ENCODE data around the gene VSIG10. TPM values are rescaled to one million over a fixed set of nuclear protein-coding genes. Genes with fewer than 3 reads are reported as not detected.

The VSIG10 gene
- total RNA-seq, 1 experiment from 2014 or later, result 97.4 TPM

DNA sequence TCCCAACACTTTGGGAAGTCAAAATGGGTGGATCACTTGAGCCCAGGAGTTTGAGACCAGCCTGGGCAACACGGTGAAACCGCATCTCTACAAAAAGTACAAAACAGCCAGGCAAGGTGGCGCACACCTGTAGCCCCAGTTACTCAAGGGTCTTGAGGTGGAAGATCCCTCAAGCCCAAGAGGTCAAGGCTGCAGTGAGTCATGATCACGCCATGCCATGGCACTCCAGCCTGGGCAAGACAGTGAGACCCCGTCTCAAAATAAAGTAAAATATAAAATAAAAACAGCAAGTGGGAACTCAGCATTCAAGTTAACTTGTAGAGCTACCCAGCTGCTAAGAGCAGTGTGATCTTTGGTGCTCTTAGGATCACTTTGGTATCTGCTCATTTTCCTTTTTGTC lies 74.6 kb downstream of the VSIG10 start:
- Histone ChIP-seq H2AFZ (ENCODE audit: low read length) (no peak overlapping the region), H3K9me3 (ENCODE audit: control insufficient read depth, low read depth, low read length) (no peaks in the 10 kb centered on the region), H2BK15ac (ENCODE audit: low read depth, low read length) (no peak overlapping the region), H3K23me2 (ENCODE audit: insufficient read length, low read depth, low read length, poor library complexity, severe bottlenecking) (no peaks in the 10 kb centered on the region), H4K20me1 (ENCODE audit: control insufficient read depth, insufficient read depth, insufficient read length) (no peaks in the 10 kb centered on the region), H2BK120ac (ENCODE audit: low read depth, low read length, poor library complexity, severe bottlenecking) (no peak overlapping the region), H3K27me3 (ENCODE audit: insufficient read depth, low read length) (no peaks in the 10 kb centered on the region), H2AK5ac (ENCODE audit: insufficient read length, low read length) (no peak overlapping the region), H2BK5ac (ENCODE audit: insufficient read length, low read length) (no peak overlapping the region), H3K18ac (ENCODE audit: insufficient read length, low read depth, low read length) (no peak overlapping the region), H3K4me1 (ENCODE audit: insufficient read depth, low read length) (no peaks in the 10 kb centered on the region), H2BK20ac (ENCODE audit: low read depth, low read length, poor library complexity, severe bottlenecking) (no peak overlapping the region), H3K79me2 (ENCODE audit: insufficient read depth, low read length) (no peaks in the 10 kb centered on the region; the same call in 1 of the 2 replicates), H3K4ac (ENCODE audit: low read depth, low read length) (no peak overlapping the region), H4K8ac (replicated peaks; ENCODE audit: insufficient read length, low read depth, low read length) (no peak overlapping the region), H3K79me1 (ENCODE audit: insufficient read depth, low read depth, low read length, poor library complexity, severe bottlenecking) (no peaks in the 10 kb centered on the region), H3K4me2 (ENCODE audit: insufficient read depth, insufficient read length, low read length) (no peak overlapping the region), H3K9ac (ENCODE audit: extremely low read depth, insufficient read length, low read length) (no peak overlapping the region), H3K56ac (ENCODE audit: insufficient read length, low read depth, low read length) (no peak overlapping the region), H3K27ac (ENCODE audit: insufficient read length, low read depth, low read length) (no peak overlapping the region), H2BK12ac (ENCODE audit: insufficient read length, low read depth, low read length) (no peak overlapping the region), H4K91ac (ENCODE audit: insufficient read length, low read depth, low read length) (no peak overlapping the region), H3K14ac (ENCODE audit: insufficient read depth, low read length) (no peak overlapping the region), H3K23ac (ENCODE audit: insufficient read length, low read depth, low read length) (no peak overlapping the region), H3T11ph (ENCODE audit: low read length) (no peak overlapping the region), H4K5ac (ENCODE audit: insufficient read length, low read depth, low read length) (no peak overlapping the region)
- H3K27ac Mint-ChIP-seq, result peak overlapping the region in 1 of 3 experiments; percentile 74; a peak in 1 of 7 replicates
- WGBS (ENCODE audit: extremely low coverage, insufficient read length, low lambda C conversion rate), result no CpG with 5 or more reads among the region's 5 CpGs
- peaks cover 49 to 90% (median 84%) of the 10 kb centered on the region in 3 experiments for H3K36me3 Mint-ChIP-seq (ENCODE audit: insufficient read depth in 1 of 3, low read depth in 3 of 3)
- DNase-seq, result no peak
- H3K4me1 Mint-ChIP-seq, result no peaks in the 10 kb centered on the region
- no peaks in the 10 kb centered on the region for H3K27me3 Mint-ChIP-seq (ENCODE audit: low read depth)
- no peaks in the 10 kb centered on the region for H3K9me3 Mint-ChIP-seq
- TF ChIP-seq, protein P1, sequence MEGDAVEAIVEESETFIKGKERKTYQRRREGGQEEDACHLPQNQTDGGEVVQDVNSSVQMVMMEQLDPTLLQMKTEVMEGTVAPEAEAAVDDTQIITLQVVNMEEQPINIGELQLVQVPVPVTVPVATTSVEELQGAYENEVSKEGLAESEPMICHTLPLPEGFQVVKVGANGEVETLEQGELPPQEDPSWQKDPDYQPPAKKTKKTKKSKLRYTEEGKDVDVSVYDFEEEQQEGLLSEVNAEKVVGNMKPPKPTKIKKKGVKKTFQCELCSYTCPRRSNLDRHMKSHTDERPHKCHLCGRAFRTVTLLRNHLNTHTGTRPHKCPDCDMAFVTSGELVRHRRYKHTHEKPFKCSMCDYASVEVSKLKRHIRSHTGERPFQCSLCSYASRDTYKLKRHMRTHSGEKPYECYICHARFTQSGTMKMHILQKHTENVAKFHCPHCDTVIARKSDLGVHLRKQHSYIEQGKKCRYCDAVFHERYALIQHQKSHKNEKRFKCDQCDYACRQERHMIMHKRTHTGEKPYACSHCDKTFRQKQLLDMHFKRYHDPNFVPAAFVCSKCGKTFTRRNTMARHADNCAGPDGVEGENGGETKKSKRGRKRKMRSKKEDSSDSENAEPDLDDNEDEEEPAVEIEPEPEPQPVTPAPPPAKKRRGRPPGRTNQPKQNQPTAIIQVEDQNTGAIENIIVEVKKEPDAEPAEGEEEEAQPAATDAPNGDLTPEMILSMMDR (conservative IDR thresholded peaks at IDR 0.05), result no peak
- no peak overlapping the region for H3K4me3 Mint-ChIP-seq

Data from H9 (cell line).